SK-N-SH treated with all-trans-retinoic acid at 6 μM for 48 hours (cell line): ENCODE results near the gene LPIN1.

ENCODE experiments used
- ATAC-seq: fragments of 200-7000 bp; cut with Tn5 transposase; 3 replicates; pipeline ENCODE4 v1.9.1; 2020; ENCODE audit warnings: mild to moderate bottlenecking, moderate library complexity
- ARNTL ChIP-seq: fragments of 450-650 bp; formaldehyde crosslinking; IDR thresholded peaks from 2 replicates; pipeline ENCODE4 v1.5.0; 2020; ENCODE audit warnings: low read depth, mild to moderate bottlenecking, moderate library complexity, borderline replicate concordance
- BACH2 ChIP-seq: fragments of 250-450 bp; sonication (Bioruptor Pico); IDR thresholded peaks from 2 replicates; pipeline ENCODE4 v1.9.0; 2021; ENCODE audit warnings: mild to moderate bottlenecking, borderline replicate concordance
- CSDC2 ChIP-seq: fragments of 250-450 bp; sonication (Bioruptor Pico); IDR thresholded peaks from 2 replicates; pipeline ENCODE4 v1.5.0; 2020; ENCODE audit warnings: mild to moderate bottlenecking, moderate library complexity
- CSRNP3 ChIP-seq: fragments of 250-450 bp; sonication (Bioruptor Pico); IDR thresholded peaks from 2 replicates; pipeline ENCODE4 v1.5.1; 2021; ENCODE audit warnings: mild to moderate bottlenecking, moderate library complexity
- ESRRG ChIP-seq: fragments of 250-450 bp; sonication (Bioruptor Pico); IDR thresholded peaks from 2 replicates; pipeline ENCODE4 v1.6.1; 2021; ENCODE audit warnings: mild to moderate bottlenecking
- GLIS3 ChIP-seq: fragments of 250-450 bp; sonication (Bioruptor Pico); IDR thresholded peaks from 2 replicates; pipeline ENCODE4 v1.5.0; 2020; ENCODE audit warnings: mild to moderate bottlenecking, moderate library complexity
- ISL1 ChIP-seq: fragments of 250-450 bp; sonication (Bioruptor Pico); IDR thresholded peaks from 2 replicates; pipeline ENCODE4 v2.1.2; 2022; ENCODE audit warnings: mild to moderate bottlenecking, moderate library complexity
- PATZ1 ChIP-seq: fragments of 250-450 bp; sonication (Bioruptor Pico); IDR thresholded peaks from 2 replicates; pipeline ENCODE4 v1.8.0; 2020; ENCODE audit warnings: mild to moderate bottlenecking, moderate library complexity, borderline replicate concordance
- PPARA ChIP-seq: fragments of 250-450 bp; sonication (Bioruptor Pico); IDR thresholded peaks from 2 replicates; pipeline ENCODE4 v1.5.0; 2020; ENCODE audit warnings: mild to moderate bottlenecking, borderline replicate concordance
- SNAI2 ChIP-seq: fragments of 250-450 bp; sonication (Bioruptor Pico); IDR thresholded peaks from 2 replicates; pipeline ENCODE4 v1.5.0; 2020; ENCODE audit warnings: mild to moderate bottlenecking, moderate library complexity
- TCF4 ChIP-seq: fragments of 250-450 bp; sonication (Bioruptor Pico); IDR thresholded peaks from 2 replicates; pipeline ENCODE4 v1.8.0; 2021; ENCODE audit warnings: mild to moderate bottlenecking, moderate library complexity, borderline replicate concordance
- TOX ChIP-seq: fragments of 250-450 bp; sonication (Bioruptor Pico); IDR thresholded peaks from 2 replicates; pipeline ENCODE4 v1.8.0; 2021; ENCODE audit warnings: mild to moderate bottlenecking, moderate library complexity, borderline replicate concordance
- TSHZ2 ChIP-seq: fragments of 250-450 bp; sonication (Bioruptor Pico); IDR thresholded peaks from 2 replicates; pipeline ENCODE4 v1.5.0; 2020; ENCODE audit warnings: mild to moderate bottlenecking, moderate library complexity
- ZC3H10 ChIP-seq: fragments of 250-450 bp; sonication (Bioruptor Pico); IDR thresholded peaks from 2 replicates; pipeline ENCODE4 v1.5.1; 2021; ENCODE audit warnings: mild to moderate bottlenecking, moderate library complexity
- ZFP3 ChIP-seq: fragments of 250-450 bp; sonication (Bioruptor Pico); IDR thresholded peaks from 2 replicates; pipeline ENCODE4 v1.5.0; 2020; ENCODE audit warnings: mild to moderate bottlenecking, moderate library complexity
- ZFP30 ChIP-seq: fragments of 450-650 bp; formaldehyde crosslinking; IDR thresholded peaks from 2 replicates; pipeline ENCODE4 v1.5.0; 2022; ENCODE audit warnings: mild to moderate bottlenecking, moderate library complexity
- ZNF565 ChIP-seq: fragments of 450-650 bp; formaldehyde crosslinking; conservative IDR thresholded peaks from 2 replicates; pipeline ENCODE4 v1.5.0; 2020; ENCODE audit warnings: low read depth, mild to moderate bottlenecking, moderate library complexity
- ZNF70 ChIP-seq: fragments of 450-650 bp; formaldehyde crosslinking; IDR thresholded peaks from 2 replicates; pipeline ENCODE4 v1.5.0; 2020; ENCODE audit warnings: mild to moderate bottlenecking, moderate library complexity
- ZNF8 ChIP-seq: fragments of 450-650 bp; formaldehyde crosslinking; IDR thresholded peaks from 2 replicates; pipeline ENCODE4 v1.5.0; 2020; ENCODE audit warnings: mild to moderate bottlenecking, moderate library complexity
- TF ChIP-seq, protein P1 (sequence below): fragments of 250-450 bp; sonication (Bioruptor Pico); IDR thresholded peaks from 2 replicates; pipeline ENCODE4 v1.8.0; 2021; ENCODE audit warnings: low read depth, mild to moderate bottlenecking, moderate library complexity, borderline replicate concordance
- TF ChIP-seq, protein P2 (sequence below): fragments of 250-450 bp; sonication (Bioruptor Pico); IDR thresholded peaks from 2 replicates; pipeline ENCODE4 v1.5.1; 2020; ENCODE audit warnings: low read depth, mild to moderate bottlenecking, moderate library complexity

Gene LPIN1

GRCh38 chr2:11822746-11823451, 76.5 kb downstream of the LPIN1 start (continued):
- TF ChIP-seq TCF4 (CRISPR knock-in tag): no peak
- TF ChIP-seq, all 23 proteins: peak for 0

DNA sequence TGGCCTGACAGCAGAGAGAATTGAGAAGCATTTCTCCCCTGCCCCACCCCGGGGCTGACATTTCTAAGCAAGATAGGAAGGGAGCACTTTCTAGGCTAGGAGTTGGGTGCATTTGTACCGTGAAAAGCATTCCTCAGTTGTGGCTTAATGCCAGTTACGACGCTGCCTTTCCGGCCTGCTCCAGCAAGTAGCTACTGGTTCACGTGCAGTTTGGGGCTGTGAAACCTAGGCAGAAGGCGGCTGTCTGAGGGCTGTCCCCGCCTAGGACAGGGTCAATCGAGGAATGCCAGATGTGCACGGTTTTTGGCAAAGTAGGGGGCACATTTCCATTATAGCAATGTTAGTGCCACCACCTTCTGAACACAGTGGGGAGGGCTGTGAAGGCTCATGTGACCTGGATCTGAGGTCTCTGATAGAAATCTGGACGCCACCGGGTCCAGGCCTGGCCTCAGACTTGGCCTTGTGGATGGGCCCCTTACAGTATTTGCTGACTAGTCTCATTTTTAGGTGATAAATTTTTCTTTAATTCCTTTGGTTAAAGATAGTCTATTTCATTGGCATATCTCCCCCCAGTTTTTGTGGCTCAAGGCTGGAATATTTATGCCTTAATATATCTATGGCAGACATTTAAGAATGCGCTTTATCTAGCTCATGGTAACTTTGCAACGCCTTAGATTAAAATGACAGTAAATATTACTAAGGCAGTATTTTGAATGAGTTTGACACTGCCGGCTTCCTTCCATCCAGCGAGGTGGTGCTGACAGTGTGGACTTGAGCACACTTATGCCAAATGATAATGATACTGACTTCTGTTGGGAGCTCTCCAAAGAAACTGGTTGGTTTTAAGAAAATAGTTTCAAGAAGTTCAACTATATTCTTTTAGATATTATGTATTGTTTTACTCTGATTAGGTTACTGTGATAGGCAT, 78.7 kb downstream of the LPIN1 start:
- no peak for ATAC-seq
- TF ChIP-seq CSDC2 (CRISPR knock-in tag) (no peak), ZNF565 (CRISPR knock-in tag) (no peak), ISL1 (no peak), SNAI2 (CRISPR knock-in tag) (no peak), ARNTL (CRISPR knock-in tag) (no peak), PPARA (CRISPR knock-in tag) (no peak), ZNF70 (CRISPR knock-in tag) (no peak), ZFP3 (CRISPR knock-in tag) (no peak), ESRRG (CRISPR knock-in tag) (no peak), ZC3H10 (no peak), TCF4 (CRISPR knock-in tag) (no peak), BACH2 (no peak), CSRNP3 (no peak), PATZ1 (CRISPR knock-in tag) (no peak), ZFP30 (CRISPR knock-in tag) (no peak), TSHZ2 (CRISPR knock-in tag) (no peak), TOX (no peak), GLIS3 (CRISPR knock-in tag) (no peak)
- TF ChIP-seq, protein P1, sequence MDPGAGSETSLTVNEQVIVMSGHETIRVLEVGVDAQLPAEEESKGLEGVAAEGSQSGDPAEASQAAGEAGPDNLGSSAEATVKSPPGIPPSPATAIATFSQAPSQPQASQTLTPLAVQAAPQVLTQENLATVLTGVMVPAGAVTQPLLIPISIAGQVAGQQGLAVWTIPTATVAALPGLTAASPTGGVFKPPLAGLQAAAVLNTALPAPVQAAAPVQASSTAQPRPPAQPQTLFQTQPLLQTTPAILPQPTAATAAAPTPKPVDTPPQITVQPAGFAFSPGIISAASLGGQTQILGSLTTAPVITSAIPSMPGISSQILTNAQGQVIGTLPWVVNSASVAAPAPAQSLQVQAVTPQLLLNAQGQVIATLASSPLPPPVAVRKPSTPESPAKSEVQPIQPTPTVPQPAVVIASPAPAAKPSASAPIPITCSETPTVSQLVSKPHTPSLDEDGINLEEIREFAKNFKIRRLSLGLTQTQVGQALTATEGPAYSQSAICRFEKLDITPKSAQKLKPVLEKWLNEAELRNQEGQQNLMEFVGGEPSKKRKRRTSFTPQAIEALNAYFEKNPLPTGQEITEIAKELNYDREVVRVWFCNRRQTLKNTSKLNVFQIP: no peak
- TF ChIP-seq, protein P2, sequence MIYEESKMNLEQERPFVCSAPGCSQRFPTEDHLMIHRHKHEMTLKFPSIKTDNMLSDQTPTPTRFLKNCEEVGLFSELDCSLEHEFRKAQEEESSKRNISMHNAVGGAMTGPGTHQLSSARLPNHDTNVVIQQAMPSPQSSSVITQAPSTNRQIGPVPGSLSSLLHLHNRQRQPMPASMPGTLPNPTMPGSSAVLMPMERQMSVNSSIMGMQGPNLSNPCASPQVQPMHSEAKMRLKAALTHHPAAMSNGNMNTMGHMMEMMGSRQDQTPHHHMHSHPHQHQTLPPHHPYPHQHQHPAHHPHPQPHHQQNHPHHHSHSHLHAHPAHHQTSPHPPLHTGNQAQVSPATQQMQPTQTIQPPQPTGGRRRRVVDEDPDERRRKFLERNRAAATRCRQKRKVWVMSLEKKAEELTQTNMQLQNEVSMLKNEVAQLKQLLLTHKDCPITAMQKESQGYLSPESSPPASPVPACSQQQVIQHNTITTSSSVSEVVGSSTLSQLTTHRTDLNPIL (CRISPR knock-in tag): no peak
- TF ChIP-seq, all 23 proteins: peak for 0

DNA sequence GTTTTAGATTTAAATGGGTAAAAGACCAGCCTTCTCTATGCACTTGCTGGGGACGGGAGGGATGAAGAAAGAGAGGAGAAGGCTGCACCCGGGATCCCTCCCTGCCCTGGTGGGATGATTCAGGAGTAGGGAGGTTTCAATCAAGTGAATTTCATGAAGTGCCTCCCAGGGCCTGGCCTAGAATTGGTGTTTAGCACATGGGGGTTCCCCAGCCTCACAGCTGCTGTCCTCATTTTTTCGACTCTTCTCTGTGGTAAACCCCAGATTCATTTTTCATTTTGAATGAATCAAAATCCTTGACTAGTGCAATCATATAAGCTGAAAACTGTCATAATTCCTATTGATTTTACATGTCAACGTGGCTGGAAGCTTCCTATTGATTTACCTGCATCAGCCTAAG, 81.1 kb downstream of the LPIN1 start:
- no peak for ATAC-seq
- TF ChIP-seq PATZ1 (CRISPR knock-in tag) (no peak), TSHZ2 (CRISPR knock-in tag) (no peak), ZNF565 (CRISPR knock-in tag) (no peak), ZNF8 (CRISPR knock-in tag) (no peak), ZNF70 (CRISPR knock-in tag) (no peak)
- TF ChIP-seq, protein P2 (CRISPR knock-in tag): no peak
